Measurements from ENCODE around the gene HS3ST4.
"Not testable (repeated sequence)": the region's sequence is repeated elsewhere in the genome, so short reads cannot be mapped to it uniquely, and the experiment has no call there.

HS3ST4 gene

GRCh38 chr16:26015776-26016175 lies 324.0 kb downstream of the HS3ST4 start:
- DNase-seq = no peak

- DNase-seq = no peak
These were observed 325.2 kb downstream of the HS3ST4 start for GRCh38 chr16:26016989-26017388.

- DNase-seq = no peak
These were observed 327.9 kb downstream of the HS3ST4 start for GRCh38 chr16:26019381-26020242.

GRCh38 chr16:26026709-26027450 lies 335.1 kb downstream of the HS3ST4 start:
- DNase-seq = no peak

GRCh38 chr16:26031286-26031685 lies 339.5 kb downstream of the HS3ST4 start:
- no peak for DNase-seq

- not testable (repeated sequence) for DNase-seq
These were observed 340.9 kb downstream of the HS3ST4 start for GRCh38 chr16:26032661-26033060.

GRCh38 chr16:26041952-26042668 lies 350.4 kb downstream of the HS3ST4 start:
- no peak for DNase-seq

GRCh38 chr16:26050472-26050871 lies 358.7 kb downstream of the HS3ST4 start:
- DNase-seq = no peak

GRCh38 chr16:26051063-26051462 lies 359.3 kb downstream of the HS3ST4 start:
- DNase-seq = no peak

GRCh38 chr16:26053889-26054288 lies 362.1 kb downstream of the HS3ST4 start:
- DNase-seq = no peak

GRCh38 chr16:26058326-26058725 lies 366.6 kb downstream of the HS3ST4 start:
- no peak for DNase-seq

- DNase-seq = no peak
These were observed 378.7 kb downstream of the HS3ST4 start for GRCh38 chr16:26070302-26071100.

GRCh38 chr16:26071101-26071866 lies 379.5 kb downstream of the HS3ST4 start:
- no peak for DNase-seq

- DNase-seq = no peak
These were observed 387.1 kb downstream of the HS3ST4 start for GRCh38 chr16:26078716-26079355.

GRCh38 chr16:26087091-26087490 lies 395.3 kb downstream of the HS3ST4 start:
- no peak for DNase-seq

GRCh38 chr16:26091511-26091910 lies 399.8 kb downstream of the HS3ST4 start:
- DNase-seq = no peak

- DNase-seq = not testable (repeated sequence)
These were observed 406.4 kb downstream of the HS3ST4 start for GRCh38 chr16:26098206-26098605.

- no peak for DNase-seq
These were observed 410.6 kb downstream of the HS3ST4 start for GRCh38 chr16:26102369-26102768.

- no peak for DNase-seq
These were observed 417.2 kb downstream of the HS3ST4 start for GRCh38 chr16:26108836-26109505.

GRCh38 chr16:26111900-26112299 lies 420.1 kb downstream of the HS3ST4 start:
- DNase-seq = no peak

- DNase-seq = no peak
These were observed 426.8 kb downstream of the HS3ST4 start for GRCh38 chr16:26118575-26118974.

Data from effector CD4-positive, alpha-beta T cell (primary cell).